ENCODE results near the gene EML2.
"Not testable (repeated sequence)": the region's sequence is repeated elsewhere in the genome, so short reads cannot be mapped to it uniquely, and the experiment has no call there.

EML2 gene, protein sequence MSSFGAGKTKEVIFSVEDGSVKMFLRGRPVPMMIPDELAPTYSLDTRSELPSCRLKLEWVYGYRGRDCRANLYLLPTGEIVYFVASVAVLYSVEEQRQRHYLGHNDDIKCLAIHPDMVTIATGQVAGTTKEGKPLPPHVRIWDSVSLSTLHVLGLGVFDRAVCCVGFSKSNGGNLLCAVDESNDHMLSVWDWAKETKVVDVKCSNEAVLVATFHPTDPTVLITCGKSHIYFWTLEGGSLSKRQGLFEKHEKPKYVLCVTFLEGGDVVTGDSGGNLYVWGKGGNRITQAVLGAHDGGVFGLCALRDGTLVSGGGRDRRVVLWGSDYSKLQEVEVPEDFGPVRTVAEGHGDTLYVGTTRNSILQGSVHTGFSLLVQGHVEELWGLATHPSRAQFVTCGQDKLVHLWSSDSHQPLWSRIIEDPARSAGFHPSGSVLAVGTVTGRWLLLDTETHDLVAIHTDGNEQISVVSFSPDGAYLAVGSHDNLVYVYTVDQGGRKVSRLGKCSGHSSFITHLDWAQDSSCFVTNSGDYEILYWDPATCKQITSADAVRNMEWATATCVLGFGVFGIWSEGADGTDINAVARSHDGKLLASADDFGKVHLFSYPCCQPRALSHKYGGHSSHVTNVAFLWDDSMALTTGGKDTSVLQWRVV

DNA sequence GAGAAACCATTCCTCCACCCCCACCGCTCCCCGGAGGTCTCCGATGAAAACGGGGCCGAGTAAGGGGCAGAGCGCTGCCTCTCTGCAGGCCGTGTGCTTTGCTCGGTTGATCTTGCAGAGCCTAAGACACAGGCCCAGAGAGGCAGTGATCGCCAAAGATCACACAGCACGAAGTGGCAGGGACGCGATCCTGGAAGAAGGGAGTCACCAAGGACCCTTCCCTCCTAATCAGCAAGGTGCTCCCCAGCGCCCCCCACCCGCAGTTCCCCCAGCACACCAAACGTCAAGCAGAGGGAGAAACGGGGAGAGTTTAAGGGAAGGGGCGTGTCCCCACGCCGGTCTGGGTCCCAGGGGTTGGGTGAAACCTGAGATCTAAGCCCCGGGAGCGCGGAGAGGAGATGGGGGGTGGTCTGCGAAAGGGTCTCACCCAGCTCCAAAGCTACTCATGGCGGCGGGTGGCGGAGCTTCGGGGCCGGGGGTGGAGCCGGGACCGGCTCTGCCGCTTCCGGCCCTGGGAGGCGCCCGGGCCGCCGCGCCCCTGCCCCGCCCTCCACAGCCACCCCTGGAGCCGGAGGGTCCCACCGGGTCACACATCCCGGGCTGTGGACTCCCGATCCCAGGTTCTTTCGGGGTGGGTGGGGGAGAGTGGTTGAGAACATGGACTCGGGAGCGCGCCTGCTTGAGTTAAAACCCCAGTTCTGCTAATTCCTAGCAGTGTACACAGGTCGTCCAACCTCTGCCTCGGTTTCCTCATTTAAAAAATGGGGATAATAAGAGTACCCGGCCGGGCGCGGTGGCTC is at the start of gene EML2:
EML2 (minus strand) TSS at position 468 of the 800 bp plus-strand sequence; CDS start at position 447, 21 bp downstream.
- DNase-seq (ENCODE audit: low read depth, low spot score), result no peak

DNA sequence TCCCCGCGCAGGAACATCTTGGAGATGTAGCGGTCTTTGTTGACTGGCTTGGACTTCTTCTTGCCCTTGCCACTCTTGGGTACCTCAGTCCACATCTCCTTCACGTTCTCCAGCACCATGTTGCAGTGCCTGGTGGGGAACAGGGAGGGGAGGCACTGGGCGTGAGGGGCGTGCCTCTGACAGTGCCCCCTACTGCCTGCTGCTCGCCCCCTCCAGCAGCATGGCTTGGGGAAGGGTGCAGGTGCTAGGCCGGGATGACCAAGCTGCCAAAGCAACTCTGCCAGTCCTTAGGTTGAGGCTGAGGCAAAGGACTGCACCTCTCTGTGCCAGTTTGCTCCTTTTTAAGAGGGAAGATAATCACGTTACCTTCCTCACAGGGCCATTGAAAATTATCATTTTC is 48.4 kb upstream of the EML2 start:
- DNase-seq (ENCODE audit: low read depth, low spot score), result no peak

DNA sequence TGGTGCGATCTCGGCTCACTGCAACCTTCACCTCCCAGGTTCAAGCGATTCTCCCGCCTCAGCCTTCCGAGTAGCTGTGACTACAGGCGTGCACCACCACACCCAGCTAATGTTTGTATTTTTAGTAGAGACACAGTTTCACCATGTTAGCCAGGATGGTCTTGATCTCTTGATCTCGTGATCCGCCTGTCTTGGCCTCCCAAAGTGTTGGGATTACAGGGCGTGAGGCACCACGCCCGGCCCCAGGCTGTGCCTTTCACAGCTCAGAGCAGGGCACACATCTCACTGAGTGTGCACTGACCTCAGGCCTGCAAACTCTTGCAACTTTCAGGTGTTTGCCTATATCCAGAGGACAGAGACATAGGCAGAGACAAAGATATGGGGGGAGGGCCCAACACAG is 45.8 kb upstream of the EML2 start:
- not testable (repeated sequence) for DNase-seq (ENCODE audit: low read depth, low spot score)

DNA sequence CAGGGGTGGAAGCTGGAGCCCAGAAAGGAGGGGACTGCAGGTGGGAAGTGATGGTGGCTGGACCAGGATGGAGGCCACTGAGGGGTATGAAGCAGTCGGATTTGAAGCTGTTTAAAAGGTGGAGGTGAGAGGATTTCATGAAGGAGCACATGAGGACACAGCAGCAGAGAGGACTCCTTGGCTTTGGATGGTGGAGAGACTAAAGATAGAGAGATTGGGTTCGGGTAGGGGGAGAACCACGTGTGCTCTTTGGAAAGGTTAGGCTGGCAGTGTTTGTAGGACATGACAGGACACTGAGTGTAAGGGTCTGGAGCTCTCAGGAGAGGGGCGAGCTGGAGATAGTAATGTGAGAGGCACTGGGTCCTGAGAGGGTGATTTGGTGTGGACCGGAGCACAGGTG is 43.7 kb upstream of the EML2 start:
- no peak for DNase-seq (ENCODE audit: low read depth, low spot score)

DNA sequence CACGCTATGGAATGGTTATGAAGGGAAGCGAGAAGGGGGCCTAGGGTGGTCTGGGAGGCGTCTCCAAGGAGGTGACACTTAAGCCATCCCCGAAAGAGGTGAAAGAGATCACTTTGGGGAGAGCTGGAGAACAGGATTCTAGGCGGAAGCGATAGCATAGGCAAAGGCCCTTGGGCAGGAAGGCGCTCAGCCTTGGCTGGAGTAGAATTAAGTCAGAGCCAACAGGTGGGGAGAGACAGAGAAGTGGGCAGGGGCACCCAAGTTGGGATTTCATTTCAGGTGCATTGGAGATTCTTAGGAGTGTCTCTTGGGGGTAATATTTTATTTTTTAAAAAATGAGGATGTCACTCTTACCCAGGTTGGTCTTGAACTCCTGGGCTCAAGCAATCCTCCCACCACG is 42.9 kb upstream of the EML2 start:
- DNase-seq (ENCODE audit: low read depth, low spot score), result no peak

DNA sequence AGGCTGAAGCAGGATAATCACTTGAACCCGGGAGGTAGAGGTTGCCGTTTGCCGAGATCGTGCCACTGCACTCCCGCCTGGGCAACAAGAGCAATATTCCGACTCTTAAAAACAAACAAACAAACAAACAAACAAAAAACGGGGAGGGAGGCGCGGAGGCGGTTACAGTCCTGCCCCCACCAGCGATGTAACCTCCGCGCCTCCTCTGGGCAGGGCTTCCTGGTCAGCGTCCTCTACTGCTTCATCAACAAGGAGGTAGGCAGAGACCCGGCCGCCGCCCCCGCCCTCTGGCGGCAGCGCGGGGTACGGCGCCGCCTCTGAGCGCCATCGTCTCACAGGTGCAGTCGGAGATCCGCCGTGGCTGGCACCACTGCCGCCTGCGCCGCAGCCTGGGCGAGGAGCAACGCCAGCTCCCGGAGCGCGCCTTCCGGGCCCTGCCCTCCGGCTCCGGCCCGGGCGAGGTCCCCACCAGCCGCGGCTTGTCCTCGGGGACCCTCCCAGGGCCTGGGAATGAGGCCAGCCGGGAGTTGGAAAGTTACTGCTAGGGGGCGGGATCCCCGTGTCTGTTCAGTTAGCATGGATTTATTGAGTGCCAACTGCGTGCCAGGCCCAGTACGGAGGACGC is 42.3 kb upstream of the EML2 start:
- DNase-seq (ENCODE audit: low read depth, low spot score), result peak; percentile 33

DNA sequence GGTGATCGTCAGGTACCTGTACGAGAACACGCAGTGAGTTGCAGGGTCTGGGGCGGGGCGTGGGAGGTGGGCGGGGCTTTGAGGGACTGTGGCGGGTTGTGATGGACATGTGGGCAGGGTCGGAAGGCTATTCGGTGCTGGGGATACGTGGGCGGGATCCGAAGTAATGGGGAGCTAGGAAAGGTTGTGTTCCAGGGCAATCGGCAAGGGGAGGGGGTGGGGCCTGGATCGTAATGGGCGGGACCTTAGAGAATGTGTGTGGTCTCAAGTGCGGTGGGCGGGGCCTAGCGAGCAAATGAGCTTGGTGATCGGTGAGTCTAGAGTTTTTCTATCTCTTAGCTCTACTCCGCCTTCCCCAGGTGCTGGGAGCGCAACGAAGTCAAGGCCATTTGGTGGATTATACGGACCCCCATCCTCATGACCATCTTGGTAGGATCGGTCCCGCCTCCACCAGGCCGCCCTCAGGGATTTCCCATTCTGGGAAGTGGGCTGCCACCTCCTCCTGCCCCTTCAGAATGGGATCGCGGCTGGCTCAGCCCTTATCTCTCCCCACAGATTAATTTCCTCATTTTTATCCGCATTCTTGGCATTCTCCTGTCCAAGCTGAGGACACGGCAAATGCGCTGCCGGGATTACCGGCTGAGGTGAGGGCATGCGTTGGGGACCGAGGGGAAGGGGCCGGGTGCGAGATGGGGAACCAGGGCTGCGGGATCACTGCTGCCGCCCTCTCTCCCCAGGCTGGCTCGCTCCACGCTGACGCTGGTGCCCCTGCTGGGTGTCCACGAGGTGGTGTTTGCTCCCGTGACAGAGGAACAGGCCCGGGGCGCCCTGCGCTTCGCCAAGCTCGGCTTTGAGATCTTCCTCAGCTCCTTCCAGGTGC is 38.4 kb upstream of the EML2 start:
- peak; percentile 41 for DNase-seq (ENCODE audit: low read depth, low spot score)

DNA sequence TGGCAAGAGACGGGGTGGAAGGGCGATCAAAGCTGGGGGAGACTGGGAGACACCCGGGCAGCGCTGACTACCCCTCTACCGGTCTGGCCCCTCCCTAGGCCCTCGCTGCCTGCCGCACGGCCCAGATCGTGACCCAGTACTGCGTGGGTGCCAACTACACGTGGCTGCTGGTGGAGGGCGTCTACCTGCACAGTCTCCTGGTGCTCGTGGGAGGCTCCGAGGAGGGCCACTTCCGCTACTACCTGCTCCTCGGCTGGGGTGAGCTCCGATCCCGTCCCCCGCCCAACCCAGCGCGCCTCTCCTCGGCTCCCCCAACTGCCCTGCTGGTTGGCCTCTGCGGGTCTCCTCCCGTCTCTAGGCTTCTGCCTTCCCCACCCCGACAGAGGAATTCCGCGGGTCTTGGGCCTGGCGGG is 37.7 kb upstream of the EML2 start:
- DNase-seq (ENCODE audit: low read depth, low spot score), result no peak

DNA sequence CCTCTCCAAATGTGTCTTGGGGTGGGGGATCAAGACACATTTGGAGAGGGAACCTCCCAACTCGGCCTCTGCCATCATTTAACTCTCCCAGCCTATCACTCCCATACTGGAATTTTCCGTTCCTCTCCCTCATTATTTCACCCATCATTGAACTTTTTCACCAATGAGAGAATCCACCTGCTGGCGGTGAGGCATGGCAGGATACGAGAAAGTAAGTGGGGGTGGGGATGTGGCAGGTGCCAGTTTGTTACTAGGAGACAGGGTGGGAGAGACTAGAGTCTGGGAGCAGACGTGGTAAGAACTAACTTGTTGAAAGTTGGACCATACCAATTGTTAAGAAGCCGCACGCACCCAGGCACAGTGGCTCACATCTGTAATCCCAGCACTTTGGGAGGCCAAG is 35.7 kb upstream of the EML2 start:
- DNase-seq (ENCODE audit: low read depth, low spot score), result no peak

DNA sequence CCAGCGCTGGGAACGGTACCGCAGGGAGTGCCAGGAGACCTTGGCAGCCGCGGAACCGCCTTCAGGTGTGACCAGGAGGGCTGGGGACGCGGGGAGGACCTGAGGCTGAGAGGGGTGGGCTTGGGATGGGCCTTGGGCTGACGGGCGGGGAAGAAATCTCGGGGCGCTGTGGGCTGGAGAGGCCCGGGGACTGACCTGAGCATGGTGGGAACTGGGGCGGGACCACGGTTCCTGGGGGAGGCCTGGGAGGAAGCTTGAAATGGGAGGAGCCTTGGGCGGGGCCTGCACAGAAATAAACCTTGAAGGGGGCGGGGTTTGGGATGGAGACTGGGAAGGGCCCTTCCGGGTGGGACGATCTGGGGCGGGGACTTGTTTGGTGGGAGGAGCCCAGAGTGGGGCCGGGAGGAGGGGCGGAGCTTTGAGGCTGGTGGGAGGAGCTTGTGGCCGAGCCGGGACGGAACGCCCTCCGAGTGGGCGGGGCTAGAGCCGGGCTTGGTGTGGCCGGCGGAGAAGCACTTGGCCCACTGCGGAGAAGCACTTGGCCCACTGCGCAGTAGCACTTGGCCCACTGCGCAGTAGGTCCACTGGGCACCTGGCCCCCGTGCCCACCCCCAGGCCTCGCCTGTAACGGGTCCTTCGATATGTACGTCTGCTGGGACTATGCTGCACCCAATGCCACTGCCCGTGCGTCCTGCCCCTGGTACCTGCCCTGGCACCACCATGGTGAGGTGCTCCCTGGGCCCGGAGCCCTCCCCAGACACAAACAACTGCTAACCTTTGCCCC is 31.7 kb upstream of the EML2 start:
- no peak for DNase-seq (ENCODE audit: low read depth, low spot score)

DNA sequence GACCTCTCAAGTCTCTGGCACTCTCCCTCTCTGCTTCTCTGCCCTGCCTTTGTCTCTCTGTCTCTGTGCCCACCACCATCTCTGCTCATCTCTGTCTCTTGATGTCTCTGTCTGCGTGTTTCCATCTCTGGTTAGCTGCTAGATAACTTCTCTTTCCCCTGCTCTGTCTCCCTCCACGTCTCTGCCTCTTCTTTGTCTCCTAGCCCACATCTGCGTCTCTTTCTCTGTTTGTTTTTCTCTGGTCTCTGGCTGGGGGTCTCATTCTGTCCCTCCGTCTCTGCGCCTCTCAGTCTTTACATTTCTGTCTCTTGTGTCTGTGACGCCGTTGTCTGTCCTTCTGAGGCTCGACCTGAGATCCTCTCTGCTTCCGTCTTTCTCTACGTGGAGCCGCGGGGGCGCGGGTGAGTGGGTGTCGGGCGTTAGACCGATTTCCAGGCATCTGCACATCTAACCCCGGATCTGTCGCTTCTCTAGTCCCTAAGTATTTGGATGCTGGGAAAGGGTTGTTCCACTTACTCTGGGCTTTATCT is 29.2 kb upstream of the EML2 start:
- no peak for DNase-seq (ENCODE audit: low read depth, low spot score)

DNA sequence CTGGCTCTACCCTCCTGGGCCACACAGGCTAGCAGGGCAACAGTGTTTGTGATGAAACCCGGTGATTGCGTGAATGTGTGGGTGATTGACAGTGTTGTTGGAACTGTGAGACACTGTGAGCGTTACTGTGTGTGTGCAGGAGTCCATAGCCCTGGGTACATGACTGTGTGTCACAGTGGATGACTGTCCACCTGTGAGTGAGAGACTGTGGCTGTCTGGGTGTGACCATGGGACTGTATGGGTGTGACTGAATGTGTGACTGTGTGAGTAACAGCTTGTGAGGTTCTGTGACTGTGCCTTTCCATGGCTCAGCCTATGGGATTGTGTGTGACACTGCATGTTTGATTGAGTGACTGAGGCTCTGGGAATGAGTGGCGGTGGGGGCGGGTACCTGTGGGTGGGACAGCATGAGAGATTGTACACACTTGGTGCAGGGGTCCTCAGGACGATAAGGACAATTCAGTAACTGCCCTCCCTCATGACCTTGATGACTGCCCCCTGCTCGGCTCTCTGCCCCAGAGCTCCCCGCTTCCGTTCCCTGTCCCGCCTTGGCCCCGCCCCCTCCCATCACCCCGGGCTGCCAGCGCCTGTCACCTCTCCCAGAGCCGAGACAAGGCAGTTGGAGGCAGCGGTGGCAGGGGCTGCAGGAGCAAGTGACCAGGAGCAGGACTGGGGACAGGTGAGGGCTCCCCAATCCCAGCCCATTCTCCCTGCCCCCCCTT is 28.6 kb upstream of the EML2 start, which contains the start of gene GIPR:
GIPR (plus strand) TSS at position 602 of the 722 bp plus-strand sequence. CDS start 1,300 bp downstream, outside the sequence.
- no peak for DNase-seq (ENCODE audit: low read depth, low spot score)

DNA sequence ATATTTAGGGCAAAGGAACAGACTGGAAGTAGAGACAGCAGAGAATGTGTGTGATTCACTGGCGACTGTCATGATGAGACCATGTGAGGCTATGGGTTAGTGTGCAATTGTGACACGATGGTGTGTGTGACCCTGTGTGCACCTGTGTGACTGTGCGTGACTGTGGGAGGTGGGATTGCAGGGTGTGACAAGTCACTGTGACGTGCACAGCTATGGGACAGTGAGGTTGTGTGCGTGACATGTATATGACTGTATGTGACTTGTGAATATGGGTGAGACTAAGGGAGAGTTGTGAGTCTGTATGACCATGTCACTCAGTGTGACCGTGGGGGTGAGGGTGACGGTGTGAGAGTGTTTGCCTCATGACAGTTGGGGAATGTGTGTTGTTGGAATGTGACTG is 25.4 kb upstream of the EML2 start:
- no peak for DNase-seq (ENCODE audit: low read depth, low spot score)

DNA sequence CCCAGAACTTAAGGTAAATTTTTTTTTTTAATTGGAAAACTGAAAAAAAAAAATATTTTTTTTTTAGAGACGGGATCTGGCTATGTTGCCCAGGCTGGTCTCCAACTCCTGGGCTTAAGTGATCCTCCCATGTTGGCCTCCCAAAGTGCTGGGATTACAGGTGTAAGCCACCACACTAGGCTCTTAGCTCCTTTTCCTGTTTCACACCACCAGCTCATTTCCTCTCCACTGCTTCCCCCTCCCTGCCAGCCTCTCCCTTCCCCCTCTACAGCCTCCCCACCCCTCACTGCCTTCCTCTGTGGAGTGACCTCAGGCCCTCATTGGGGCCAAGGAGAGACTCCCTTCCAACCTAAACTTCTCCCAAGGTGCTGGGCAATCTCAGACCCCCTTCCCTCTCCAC is 24.6 kb upstream of the EML2 start:
- DNase-seq (ENCODE audit: low read depth, low spot score), result no peak

DNA sequence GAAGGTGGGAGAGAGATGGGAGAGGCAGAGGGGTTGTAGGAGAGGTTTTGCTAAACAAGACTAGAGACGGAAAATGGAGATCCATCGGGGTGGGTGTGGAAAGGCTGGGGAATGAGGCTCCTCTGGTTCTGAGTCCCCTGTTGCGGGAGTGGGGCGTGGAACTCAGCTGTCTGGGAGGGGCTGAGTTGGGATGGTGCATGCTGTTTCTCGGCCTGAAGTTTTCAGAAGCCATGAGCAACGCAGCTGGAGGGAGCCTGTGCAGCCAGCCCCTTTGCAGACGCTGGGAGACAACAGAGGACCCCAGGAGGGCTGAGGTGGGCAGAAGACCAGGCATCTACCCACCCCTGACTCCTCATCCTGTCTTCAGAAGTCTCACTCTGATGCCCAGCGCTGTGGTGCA is 21.4 kb upstream of the EML2 start:
- no peak for DNase-seq (ENCODE audit: low read depth, low spot score)

DNA sequence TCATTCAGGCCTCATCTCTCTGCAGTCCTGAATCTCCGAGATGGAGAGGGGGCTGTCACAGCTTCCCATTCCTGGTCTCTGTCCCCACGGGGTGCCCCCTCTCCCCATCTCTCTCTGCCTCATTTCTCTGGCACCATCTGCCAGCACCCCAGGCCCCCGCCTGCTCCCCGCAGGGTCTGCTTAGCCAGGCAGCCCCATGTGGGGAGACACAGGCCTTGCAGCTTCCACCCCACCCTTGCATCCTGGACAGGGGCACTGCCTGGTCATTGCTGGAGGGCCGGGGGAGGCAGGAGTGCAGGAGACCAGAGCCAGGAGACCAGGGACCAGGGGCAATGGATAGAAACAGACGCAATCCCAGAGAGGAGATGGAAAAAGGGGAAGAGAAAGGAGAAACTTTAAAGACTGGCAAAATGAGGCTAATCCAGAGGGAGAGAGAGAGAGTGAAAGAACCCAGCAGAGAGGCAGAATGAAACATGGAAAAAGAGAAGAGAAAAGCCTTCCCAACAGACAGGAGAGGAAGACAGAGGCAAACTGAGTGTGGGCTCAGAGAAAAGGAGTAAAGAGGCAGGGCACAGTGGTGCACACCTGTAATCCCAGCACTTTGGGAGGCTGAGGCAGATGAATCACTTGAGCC is 20.0 kb upstream of the EML2 start:
- DNase-seq (ENCODE audit: low read depth, low spot score), result no peak

DNA sequence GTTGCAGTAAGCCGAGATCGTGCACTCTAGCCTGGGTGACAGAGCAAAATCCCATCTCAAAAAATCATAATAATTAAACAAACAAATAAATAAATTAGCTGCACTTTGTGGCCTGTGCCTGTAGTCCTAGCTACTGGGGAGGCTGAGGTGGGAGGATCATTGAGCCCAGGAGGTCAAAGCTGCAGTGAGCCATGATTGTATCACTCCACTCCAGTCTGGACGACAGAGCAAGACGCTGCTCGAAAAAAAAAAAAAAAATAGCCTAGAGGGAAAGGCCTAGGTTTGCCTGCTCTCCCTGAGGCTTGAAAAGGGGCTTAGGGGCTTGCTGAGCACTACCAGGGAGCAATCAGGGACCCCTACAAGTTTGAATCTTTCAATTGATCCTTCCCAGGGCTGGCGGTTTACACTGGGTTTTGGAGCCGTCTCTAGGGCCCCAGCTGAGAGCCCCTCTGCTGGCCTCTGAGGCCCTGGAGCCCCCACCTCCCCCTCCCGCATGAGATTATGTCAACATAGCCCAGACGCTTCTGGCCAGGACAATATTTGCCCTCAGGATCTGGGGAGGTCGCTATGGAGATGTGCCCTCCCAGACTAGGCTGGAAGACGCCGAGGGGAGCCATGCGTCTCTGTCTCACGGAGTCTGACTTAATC is 18.4 kb upstream of the EML2 start:
- DNase-seq (ENCODE audit: low read depth, low spot score), result no peak

DNA sequence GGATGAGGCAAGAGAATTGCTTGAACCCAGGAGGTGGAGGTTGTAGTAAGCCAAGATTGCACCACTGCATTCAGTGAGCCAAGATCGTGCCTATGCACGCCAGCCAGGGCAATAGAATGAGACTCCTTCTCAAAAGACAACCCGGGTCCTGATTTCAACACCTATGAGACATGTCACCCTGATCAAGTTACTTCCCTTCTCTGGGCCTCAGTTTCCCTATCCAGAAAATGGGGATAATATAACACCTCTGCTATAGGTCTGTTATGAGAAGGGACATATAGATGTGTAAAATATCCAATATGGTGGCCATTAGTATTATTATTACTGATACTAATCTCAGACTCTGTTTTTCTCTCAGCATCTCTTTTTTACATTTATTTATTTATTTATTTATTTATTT is 15.9 kb upstream of the EML2 start:
- no peak for DNase-seq (ENCODE audit: low read depth, low spot score)
